ENCODE data around the gene SPRY4. TPM values are rescaled to one million over a fixed set of nuclear protein-coding genes. Genes with fewer than 3 reads are reported as not detected.
"Not testable (repeated sequence)": the region's sequence is repeated elsewhere in the genome, so short reads cannot be mapped to it uniquely, and the experiment has no call there.

The SPRY4 gene
- total RNA-seq, 1 donor from 2014 or later: 3.3 TPM

DNA sequence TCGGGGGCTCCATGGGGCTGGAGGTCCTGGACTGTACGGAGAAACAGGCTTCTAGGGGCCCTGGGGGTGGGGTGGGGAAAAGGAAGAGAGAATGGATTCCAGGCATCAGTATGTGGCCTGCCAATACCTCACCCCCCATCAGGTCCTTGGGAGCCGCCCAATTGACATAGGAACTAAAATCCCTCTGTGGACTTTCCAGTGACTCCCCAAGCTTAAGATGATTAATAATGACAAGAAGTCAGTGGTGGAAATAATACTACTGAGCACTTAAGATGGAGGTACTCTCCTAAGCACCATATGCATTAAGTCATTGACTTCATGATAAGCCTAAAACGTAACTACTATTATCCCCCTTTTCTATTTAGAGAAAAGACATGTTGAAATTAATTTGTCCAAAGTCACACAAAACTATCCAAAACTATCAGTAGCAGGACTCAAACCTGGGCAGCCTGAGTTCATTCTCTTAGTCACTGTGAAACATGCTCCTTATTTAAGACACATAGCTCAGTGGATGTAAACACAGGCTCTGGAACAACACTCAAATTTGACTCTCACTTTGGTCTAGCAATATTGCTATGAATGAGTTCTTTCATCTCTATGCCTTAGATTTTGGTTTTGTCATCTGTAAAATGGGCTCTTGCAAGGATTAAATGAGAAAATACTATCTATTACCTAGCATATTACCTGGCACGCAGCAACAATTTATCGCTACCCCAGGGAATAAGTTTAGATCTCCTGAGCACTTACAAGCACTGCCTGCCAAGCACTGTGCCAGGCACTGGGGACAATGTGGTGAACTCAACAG lies 9.5 kb downstream of the SPRY4 start:
- no peak for DNase-seq

DNA sequence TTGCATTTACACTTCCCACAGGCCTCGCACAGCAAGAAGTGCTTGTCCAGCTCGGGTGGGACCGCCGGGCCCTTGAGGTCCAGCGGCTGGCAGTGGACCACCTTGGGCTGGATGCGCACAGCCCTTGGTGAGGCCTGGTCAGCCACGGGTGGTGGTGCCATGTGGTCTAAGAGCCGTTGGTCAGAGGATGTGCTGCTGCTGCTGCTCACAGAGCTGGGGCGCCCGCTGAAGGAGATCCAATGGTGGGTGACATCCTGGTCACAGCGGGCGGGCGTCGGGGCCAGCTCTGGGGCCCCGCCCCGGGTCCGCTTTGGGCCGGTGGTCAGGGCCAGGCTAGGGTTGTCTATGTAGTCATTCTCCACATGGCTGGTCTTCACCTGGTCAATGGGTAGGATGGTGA lies 10.2 kb downstream of the SPRY4 start:
- DNase-seq: no peak

DNA sequence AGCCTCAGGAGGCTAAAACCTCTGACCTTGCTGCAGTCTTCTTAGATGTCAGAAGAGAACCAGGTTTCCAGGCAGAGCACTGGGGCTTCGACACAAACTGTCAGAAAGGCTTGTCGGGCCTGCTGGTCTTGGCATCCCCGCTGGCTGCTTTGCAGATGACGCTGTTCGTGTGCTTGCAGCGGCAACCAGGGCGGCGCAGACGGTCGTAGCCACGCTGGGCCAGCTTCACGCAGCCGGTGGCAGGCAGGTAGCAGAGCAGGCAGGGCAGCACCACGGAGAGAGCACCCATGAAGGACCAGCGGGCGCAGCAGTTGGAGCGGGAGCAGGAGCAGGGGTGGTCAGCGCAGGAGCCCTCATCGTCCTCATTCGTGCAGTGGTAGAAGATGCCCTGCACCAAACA lies 10.7 kb downstream of the SPRY4 start:
- DNase-seq: no peak

DNA sequence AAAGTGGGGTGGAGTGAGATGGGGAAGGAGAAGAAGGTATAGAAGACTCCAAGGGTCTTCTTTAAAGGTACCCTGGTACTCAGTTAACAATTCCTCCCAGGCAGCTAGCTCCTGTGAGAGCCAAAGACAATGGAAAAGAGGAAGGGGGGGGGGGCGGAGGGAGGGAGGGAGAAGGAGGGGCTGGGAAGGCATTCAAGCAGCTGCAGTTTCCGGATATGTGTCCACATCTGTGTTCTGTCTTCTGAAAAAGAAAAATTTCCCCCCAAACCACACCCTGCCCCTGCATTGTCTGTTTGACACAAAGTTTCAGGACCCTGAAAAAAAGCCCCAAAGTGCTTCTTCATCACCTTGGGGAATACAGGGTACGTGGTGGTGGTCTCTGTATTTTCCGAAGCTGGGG lies 11.1 kb downstream of the SPRY4 start:
- no peak for DNase-seq

DNA sequence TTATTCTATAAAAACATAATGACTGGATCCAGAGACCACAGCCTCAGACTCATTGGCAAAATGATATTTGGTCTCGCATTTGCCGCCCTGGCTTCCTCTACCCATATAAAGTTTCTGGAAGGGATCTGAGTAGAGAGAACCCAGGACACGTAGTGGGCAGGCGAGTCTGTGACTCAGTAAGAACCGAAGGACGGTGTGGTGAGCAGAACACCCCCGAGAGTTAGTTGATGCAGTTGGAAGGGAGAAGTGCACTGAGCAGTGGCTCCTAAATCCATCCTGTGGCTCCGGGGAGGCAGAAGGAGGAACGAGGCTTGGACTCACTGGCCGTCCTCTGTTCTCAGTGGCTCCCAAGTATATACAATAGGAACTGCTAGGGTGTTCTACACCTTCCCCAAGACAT lies 11.5 kb downstream of the SPRY4 start:
- no peak for DNase-seq

DNA sequence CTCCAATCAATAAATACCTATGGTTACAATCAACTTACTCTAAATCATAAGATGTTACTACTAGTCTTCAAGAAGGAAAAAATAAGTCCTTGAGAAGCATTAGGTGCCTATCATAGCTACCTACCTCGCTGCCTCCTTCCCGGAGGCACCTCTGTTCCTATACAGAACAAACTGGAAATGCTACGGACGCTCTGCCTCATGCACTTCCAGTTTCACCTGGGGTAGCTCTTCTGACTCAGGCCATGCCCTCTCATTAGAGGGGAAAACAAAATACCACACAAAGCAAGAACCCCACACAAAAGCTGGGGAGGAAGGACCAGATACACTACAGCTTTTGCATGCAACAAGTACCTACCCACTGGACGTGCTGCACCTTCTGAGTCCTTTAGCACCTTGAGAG lies 12.4 kb downstream of the SPRY4 start:
- DNase-seq: no peak

DNA sequence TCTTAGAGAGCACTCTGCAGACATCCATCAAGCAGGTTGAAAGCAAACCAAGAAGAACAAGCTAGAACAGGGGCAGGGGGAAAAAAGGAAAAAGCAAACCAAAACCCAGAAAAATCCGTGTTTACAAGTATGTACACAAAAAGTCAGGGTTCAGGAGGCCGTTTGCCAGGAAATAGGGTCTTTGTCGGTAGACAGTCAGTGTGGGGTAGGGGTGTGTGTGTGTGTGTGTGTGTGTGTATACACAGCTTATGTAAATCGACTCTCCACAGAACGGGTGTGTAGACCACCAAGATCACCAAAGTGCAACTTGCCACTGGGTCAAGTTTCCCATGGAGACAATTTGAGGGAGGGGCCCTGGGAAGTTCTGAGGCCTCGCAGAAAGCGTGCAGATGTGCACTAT lies 13.1 kb downstream of the SPRY4 start:
- no peak for DNase-seq

DNA sequence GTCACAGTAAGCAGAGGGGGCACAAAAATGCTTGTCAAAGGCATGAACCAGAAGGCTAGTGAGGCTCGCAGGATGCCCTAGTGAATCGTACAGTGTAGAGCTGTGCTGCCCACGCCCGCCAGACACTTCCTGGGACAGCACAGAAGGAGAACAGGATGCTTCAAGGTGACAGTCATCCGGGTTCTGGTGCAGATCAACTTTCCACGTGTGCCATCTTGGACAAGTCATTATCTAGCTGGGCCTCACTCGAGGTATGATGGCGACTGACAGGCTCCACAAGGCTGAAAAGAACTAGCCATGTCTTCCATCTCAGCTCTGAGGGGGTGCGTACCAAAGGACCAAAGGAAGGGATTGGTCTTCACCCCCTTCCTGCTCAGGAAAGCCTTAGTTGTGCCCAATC lies 14.0 kb downstream of the SPRY4 start:
- DNase-seq: no peak

DNA sequence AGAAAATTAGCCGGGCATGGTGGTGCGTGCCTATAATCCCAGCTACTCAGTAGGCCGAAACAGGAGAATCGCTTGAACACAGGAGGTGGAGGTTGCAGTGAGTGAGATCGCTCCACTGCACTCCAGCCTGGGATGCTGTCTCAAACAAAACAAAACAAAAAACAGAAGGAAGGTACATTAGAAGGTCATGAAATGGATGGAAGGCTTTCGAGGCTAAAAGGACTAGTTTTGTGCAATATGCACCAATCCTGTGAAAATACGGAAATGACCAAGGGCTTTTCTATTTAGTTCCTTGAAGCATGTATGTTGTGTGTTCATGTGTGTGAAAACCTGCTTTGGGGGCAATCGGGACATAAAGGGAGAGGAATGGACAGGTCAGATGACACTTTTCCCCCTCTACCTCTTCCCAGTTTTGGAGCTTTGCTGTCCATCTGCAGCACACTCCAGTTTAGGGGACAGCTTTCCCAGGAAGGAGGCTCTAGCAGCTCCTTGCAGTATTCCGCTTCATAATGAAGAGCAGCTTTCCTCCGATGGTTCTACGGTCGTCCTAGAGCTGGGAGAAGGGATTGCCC lies 15.0 kb downstream of the SPRY4 start:
- DNase-seq: no peak

DNA sequence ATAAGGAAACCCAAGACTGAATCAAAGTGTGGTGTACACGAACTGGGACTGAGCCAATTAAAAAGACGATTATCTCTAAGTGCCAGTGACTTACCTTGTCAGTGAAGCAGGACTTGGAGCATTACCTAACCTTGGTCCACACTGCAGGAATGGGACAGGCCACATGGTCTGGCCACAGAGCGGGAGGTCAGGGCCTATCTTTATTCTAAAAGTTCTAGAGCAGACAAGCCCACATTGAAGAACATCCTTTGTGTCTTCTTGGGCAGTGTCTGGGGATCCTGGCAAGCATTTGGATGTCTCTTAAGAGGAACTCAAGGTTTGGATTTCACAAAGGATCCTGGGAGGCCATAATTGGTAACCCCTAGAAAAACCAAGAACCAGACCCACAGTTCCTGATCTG lies 16.5 kb downstream of the SPRY4 start:
- no peak for DNase-seq

DNA sequence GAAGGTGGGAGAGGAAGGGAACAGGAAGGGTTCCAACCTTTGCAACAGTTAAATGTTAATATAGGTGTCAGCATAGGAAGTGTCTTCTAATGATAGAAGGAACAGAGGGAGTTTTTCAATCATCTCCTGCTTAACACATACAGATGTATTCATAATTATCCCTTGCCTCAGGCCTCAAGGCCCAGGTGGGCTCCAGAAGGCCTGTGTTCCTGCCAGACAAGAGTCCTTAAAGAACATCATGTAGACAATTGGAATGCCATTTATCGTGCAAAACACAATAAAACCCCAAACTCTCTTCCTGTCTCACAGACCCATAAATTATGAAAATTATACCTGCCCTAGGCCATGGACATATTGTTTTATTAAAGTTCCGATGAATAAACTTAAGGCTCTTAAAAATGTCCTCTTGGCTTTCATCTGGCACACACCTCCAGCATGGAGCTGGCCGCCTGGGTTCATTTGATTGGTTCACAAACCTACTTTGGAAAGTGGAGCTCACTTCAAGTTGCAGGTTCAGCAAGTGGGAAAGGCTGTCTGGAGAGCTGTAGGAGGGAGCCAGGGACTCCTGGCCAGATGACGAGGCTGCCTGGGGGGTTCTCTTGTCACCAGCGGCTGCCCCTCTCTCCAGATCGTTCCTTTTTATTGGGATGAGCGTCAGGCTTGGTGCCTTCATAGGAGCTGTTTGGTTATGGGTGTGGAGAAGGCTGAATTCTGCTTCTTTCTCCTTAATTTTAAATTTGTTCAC lies 17.5 kb downstream of the SPRY4 start:
- DNase-seq: no peak

DNA sequence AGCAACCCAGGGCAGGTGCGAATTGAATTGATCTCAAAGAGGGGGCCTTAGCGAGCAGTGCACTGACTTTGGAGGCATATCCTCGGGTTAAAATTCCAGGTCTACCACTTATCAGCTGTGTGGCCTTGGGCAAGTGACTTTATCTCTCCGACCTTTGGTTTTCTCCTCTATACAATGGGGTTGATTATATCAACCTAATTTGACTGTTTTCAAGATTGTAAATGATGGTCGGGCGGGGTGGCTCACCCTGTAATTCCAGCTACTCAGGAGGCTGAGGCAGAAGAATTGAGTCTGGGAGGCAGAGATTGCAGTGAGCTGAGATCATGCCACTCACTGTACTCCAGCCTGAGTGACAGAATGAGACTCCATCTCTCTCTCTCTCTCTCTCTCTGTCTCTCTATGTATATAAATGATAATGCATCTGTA lies 18.7 kb downstream of the SPRY4 start:
- DNase-seq: no peak

DNA sequence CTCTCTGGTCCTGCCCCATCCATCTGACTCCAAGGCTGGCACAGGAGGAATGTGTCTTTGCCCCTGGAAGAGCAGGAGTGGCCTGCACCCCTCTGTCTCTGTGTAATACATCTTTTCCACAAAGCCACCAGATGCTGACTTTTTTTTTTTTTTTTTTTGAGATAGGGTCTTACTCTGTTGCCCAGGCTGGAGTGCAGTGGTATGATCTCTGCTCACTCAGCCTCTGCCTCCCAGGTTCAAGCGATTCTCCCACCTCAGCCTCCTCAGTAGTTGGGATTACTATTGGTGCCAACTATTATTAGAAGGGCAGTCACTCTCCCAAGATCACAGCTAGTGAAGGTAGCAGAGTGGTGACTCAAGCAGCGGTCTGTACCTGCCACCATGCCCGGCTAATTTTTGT lies 19.6 kb downstream of the SPRY4 start:
- no peak for DNase-seq

DNA sequence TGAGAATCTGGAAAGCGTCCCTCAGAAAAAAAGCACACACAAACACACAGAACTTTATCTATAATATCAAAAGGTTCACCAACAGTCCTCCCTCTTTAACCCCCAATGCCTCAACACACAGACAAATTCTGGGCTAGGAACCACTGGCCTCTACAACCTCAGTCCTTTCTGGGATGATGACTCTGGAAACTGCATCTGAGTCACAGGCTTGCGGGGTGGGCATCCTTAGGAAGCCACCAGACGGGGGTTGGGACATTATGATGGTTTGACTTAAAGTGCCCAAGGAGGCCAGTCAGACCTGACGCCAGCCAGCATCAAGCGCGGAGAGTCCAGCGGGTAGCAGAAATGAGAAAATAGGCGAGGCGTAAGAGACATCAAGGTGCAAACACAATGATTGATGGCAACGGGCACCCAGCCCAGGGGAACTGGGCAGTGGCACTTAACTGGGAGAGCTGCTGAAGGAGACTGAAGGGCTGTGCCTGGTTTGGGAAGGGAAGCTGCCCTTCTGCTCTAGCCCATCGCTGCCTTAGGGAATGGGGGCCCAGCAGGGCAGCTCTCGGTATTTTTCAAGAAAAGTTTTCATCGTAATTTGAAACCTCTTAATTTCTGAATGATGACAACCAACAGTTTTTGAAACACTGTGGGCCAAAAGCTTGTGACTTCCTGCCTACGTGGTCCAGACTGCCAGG lies 20.7 kb downstream of the SPRY4 start:
- no peak for DNase-seq

DNA sequence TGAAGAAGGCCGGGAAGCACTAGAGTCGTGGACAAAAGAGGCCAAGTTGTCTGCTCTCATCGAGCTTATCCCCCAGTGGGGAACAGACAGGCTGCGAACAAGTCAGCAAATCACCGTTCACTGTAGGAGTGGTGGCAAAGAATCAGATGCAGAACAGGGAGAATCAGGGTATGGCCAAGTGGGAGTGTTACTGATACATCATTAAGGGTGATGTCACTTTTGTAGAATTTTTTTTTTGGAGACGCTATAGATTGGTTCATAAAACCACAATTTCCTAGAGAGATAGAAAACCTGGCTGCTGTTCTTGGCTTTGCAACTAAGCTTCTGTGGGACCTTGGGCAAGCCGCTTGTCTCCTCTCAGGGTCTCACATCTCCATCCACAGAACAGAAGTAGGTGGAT lies 21.3 kb downstream of the SPRY4 start:
- DNase-seq: no peak

DNA sequence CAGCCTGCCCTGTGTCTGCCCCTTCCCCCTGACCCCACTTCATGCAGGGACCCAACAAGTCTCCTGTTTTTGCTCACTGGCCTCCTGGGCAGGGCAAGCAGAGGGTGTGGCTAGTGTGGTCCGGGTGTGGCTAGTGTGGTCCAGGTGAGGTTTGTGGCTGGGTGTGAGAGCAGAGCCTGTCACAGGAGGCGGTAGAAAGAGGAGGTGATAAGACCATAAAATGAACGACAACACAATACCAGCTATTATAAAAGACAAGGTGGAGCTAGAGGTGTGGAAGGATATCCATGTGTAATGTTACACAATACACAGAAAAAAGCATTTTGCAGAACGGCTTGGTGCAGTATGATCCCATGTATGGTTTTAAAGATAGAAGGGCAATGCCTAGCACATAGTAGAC lies 23.3 kb downstream of the SPRY4 start:
- no peak for DNase-seq

DNA sequence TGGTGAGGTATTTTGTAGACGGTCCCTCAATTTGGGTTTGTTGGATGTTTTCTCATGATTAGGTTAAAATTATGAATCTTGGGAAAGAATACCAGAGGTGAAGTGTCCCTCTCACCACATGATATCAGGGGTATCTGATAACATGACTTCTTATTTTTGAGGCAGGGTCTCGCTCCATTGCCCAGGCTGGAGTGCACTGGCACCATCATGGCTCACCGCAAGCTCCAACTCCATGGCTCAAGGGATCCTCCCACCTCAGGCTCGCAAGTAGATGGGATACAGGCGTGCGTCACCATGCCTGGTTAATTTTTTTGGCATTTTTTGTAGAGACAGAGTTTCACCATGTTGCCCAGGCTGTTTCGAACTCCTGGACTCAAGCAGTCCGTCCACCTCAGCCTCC lies 24.1 kb downstream of the SPRY4 start:
- no peak for DNase-seq

DNA sequence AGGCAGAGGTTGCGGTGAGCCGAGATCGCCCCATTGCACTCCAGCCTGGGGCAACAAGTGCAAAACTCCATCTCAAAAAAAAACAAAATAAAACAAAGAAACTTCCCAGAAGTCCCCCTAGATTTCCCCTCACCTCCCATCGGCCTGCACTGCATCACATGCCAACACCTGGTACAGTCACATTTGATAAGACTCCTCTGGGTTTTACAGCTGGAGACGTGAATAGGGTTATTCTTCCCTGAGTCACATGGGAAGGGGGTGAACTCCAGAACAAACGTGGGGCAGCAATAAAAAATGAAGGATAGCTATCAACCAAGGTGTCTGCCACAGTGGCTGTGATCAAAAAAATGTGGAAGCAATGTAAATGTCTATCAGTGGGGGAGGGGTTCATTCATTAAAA lies 26.0 kb downstream of the SPRY4 start:
- no peak for DNase-seq

DNA sequence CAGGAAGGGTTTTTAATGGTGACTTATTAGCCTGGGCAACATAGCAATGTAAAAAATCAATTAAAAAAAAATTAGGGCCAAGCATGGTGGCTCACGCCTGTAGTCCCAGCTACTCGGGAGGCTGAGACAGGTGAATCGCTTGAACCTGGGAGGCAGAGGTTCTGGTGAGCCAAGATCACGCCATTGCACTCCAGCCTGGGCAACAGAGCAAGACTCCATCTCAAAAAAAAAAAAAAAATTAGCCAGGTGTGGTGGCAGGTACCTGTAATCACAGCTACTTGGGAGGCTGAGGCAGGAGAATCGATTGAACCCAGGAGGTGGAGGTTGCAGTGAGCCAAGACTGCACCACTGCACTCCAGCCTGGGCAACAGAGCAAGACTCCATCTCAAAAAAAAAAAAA lies 27.0 kb downstream of the SPRY4 start:
- DNase-seq: not testable (repeated sequence)

DNA sequence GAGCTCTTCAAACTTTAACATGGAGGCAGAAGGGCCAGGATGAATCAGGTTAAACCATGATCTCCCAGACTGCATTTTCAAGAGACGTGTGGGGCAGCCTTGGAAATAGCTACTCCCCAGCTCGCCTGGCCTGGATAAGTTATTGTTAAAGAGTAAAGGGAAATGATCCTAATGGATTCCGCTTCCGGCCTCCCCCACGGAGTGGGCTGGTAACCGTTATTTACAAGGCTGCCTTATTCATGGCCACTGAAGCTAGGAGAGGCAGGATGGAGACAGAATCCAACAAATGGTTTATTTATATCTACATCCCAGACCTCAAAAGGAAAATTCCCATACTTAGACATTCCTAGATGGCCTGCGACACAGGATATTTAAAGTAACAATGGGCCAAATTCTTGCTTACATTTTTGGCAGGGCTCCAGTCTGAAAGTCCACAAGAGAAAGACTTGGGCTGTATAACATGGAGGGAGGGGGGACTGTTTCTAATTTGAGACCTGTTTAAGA lies 27.9 kb downstream of the SPRY4 start:
- DNase-seq: no peak

DNA sequence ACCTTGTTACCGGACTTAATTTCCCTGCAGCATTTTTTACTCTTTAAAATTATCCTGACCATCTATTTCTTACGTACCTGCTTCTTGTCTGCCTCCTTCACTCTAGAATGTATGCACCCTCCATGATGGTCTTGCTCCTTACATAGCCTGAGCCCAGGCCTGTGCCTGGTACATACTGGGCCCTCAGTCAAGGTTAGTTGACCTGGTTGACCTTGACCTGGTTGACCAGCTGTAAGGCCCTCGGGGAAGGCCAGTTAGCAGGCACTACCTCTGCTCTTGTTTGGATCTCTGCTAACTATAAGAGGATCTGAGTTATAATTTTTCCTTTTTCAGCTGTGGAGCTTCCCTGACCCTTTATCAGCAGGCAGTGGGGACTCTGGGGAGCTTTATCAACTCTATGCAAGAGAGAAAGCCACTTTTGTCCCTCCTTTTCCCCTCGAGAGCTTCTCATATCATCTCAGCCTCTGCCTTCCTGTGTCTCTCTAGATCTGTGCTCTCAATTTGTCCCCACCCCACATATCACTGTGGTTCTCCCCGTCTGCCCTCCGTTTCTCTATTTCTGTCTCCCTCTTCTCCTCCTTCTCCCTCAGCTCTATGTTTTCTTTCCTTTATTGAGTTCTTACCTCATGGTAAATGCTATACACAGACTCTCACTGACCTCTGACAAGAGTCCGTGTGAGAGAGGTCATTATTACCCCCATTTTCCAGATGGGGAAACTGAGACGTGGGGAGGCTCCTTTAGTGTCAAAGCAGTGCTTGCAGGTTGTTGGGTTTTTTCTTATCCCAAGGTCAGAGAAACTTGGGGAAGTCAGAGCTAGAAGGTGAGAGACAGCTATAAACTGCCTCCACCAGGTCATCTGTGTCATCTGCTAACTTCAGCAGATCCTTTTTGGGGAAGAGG lies 28.6 kb downstream of the SPRY4 start:
- no peak for DNase-seq

Measured in occipital lobe (tissue), 2 donors.